RPMI7951 (cell line): Measurements from ENCODE around the gene LYZL6. TPM values are rescaled to one million over a fixed set of nuclear protein-coding genes. Genes with fewer than 3 reads are reported as not detected.
A peak's percentile ranks its signal among the peaks of the same experiment; 100 is the strongest.

Experiments
- DNase-seq: peaks from one replicate; pipeline ENCODE4 v3.0.0-alpha.2; 2012; ENCODE audit warnings: low read depth
- total RNA-seq: library from RNA; depleted of rRNA; stranded (reverse); fragments of >200 nt; shearing (Covaris generic); gene quantifications from 2 replicates; pipeline ENCODE4 v1.2.3, GENCODE V29; 2014; rRNA removed

LYZL6 gene
- not detected in 2 replicates for total RNA-seq

- no peak for DNase-seq
These were observed at the start of gene LYZL6 for GRCh38 chr17:35943537-35943936. LYZL6 (minus strand) TSS chr17:35943713; CDS start chr17:35939356, 4,357 bp downstream.

GRCh38 chr17:35991075-35991474 lies 47.6 kb upstream of the LYZL6 start:
- no peak for DNase-seq

- DNase-seq: no peak
These were observed 44.7 kb upstream of the LYZL6 start for GRCh38 chr17:35988164-35988563.

- DNase-seq: no peak
These were observed 43.1 kb upstream of the LYZL6 start, which contains the start of gene CCL14 for GRCh38 chr17:35986643-35987042. CCL14 (minus strand) TSS chr17:35986729; CDS start chr17:35986649, 80 bp downstream.

- no peak for DNase-seq
These were observed 40.6 kb upstream of the LYZL6 start for GRCh38 chr17:35984140-35984539.

GRCh38 chr17:35982409-35983191 lies 39.1 kb upstream of the LYZL6 start:
- DNase-seq: no peak

- no peak for DNase-seq
These were observed 38.4 kb upstream of the LYZL6 start for GRCh38 chr17:35981908-35982330.

GRCh38 chr17:35981246-35981645 lies 37.7 kb upstream of the LYZL6 start, which contains the start of gene CCL16:
CCL16 (minus strand) TSS chr17:35981497; CDS start chr17:35981420, 77 bp downstream.
- no peak for DNase-seq

GRCh38 chr17:35978346-35978745 lies 34.8 kb upstream of the LYZL6 start:
- DNase-seq: no peak

GRCh38 chr17:35977509-35977908 lies 34.0 kb upstream of the LYZL6 start:
- no peak for DNase-seq

GRCh38 chr17:35973333-35974260 lies 30.1 kb upstream of the LYZL6 start:
- no peak for DNase-seq

- no peak for DNase-seq
These were observed 29.4 kb upstream of the LYZL6 start for GRCh38 chr17:35972945-35973332.

- no peak for DNase-seq
These were observed 29.0 kb upstream of the LYZL6 start for GRCh38 chr17:35972535-35972934.

GRCh38 chr17:35972066-35972465 lies 28.6 kb upstream of the LYZL6 start:
- DNase-seq: no peak

- peak; percentile 58 for DNase-seq
These were observed 26.3 kb upstream of the LYZL6 start for GRCh38 chr17:35969558-35970380.

GRCh38 chr17:35968520-35969054 lies 25.1 kb upstream of the LYZL6 start:
- DNase-seq: no peak

- DNase-seq: no peak
These were observed 21.8 kb upstream of the LYZL6 start for GRCh38 chr17:35965272-35965671.

GRCh38 chr17:35963663-35964062 lies 20.1 kb upstream of the LYZL6 start:
- DNase-seq: no peak

GRCh38 chr17:35953720-35954119 lies 10.2 kb upstream of the LYZL6 start:
- DNase-seq: no peak

- DNase-seq: no peak
These were observed 5.9 kb upstream of the LYZL6 start for GRCh38 chr17:35949401-35949800.

- DNase-seq: no peak
These were observed 4.6 kb upstream of the LYZL6 start for GRCh38 chr17:35948092-35948491.
